Neural cell (in vitro differentiated cells): Measurements from ENCODE around the gene KLHL4.

Experiments used
- CTCF ChIP-seq: fragments of 450-650 bp; IDR thresholded peaks from 2 replicates; pipeline ENCODE4 v1.5.1; 2014; ENCODE audit warnings: antibody characterized with exemption, mild to moderate bottlenecking, moderate library complexity; ENCODE audit not compliant: poor library complexity, severe bottlenecking
- EP300 ChIP-seq: fragments of 450-650 bp; conservative IDR thresholded peaks from 2 replicates; pipeline ENCODE4 v1.6.1; 2014; ENCODE audit warnings: antibody characterized with exemption, mild to moderate bottlenecking, moderate library complexity; ENCODE audit not compliant: poor library complexity, severe bottlenecking
- EZH2 ChIP-seq: fragments of 200-600, 300-800 bp; shearing (Covaris generic), sonication (generic); IDR thresholded peaks from 2 replicates; pipeline ENCODE4 v1.6.1; 2014; ENCODE audit warnings: antibody characterized with exemption, low read length, borderline replicate concordance, mild to moderate bottlenecking; ENCODE audit not compliant: insufficient read depth, poor library complexity, severe bottlenecking
- MXI1 ChIP-seq: fragments of 450-650 bp; conservative IDR thresholded peaks from 2 replicates; pipeline ENCODE4 v1.6.1; 2014; ENCODE audit warnings: antibody characterized with exemption, mild to moderate bottlenecking; ENCODE audit not compliant: poor library complexity, severe bottlenecking
- POLR2AphosphoS5 ChIP-seq: IDR thresholded peaks from 2 replicates; pipeline ENCODE4 v1.6.1; 2012

GRCh38 chrX:87710580-87710979, 193.0 kb downstream of the KLHL4 start:
- no peak for TF ChIP-seq EZH2
- TF ChIP-seq CTCF, result no peak
- no peak for TF ChIP-seq EP300
- TF ChIP-seq POLR2AphosphoS5, result no peak
- TF ChIP-seq MXI1, result no peak
